Measurements from ENCODE around the gene B4GALT7. TPM values are rescaled to one million over a fixed set of nuclear protein-coding genes. Genes with fewer than 3 reads are reported as not detected.

Gene B4GALT7, protein sequence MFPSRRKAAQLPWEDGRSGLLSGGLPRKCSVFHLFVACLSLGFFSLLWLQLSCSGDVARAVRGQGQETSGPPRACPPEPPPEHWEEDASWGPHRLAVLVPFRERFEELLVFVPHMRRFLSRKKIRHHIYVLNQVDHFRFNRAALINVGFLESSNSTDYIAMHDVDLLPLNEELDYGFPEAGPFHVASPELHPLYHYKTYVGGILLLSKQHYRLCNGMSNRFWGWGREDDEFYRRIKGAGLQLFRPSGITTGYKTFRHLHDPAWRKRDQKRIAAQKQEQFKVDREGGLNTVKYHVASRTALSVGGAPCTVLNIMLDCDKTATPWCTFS
- total RNA-seq = 10 to 100 TPM; 17.2 to 30.4 (median 23.0) TPM

GRCh38 chr5:177599731-177600507 lies at the start of gene B4GALT7:
Gene B4GALT7, plus strand, starts transcription at chr5:177600132. Its CDS starts 79 bp downstream, at chr5:177600211.
- peaks cover 14 to 27% (median 23%) of the 10 kb centered on the region in 4 donors for H3K36me3 ChIP-seq
- DNase-seq = peak; percentile 87 to 98
- peak; percentile 93 to 98 for ATAC-seq (ENCODE audit: low FRiP score in 2 of 2)
- peaks cover 9 to 21% (median 18%) of the 10 kb centered on the region in 4 donors for H3K4me1 ChIP-seq
- H3K27me3 ChIP-seq = no peaks in the 10 kb centered on the region
- H3K9me3 ChIP-seq = no peaks in the 10 kb centered on the region
- H3K4me3 ChIP-seq = peak within 1 kb of the TSS; percentile 86 to 95 (median 93)
- WGBS, 2 donors = 0 to 1% methylated on average over 41 to 65 of the region's 86 CpGs
- H3K27ac ChIP-seq = peak within 1 kb of the TSS; percentile 81 to 91 (median 87)
- TF ChIP-seq CTCF (IDR thresholded peaks at IDR 0.05) = peak in 3 of 6 experiments; percentile 17 to 36 (median 33)
- TF ChIP-seq EP300 (IDR thresholded peaks at IDR 0.05) = no peak
- peak in 3 of 4 donors; percentile 71 to 90 (median 83) for TF ChIP-seq POLR2A (IDR thresholded peaks at IDR 0.05)
- peak in 1 of 2 donors; percentile 54 for TF ChIP-seq POLR2AphosphoS5 (IDR thresholded peaks at IDR 0.05)

DNA sequence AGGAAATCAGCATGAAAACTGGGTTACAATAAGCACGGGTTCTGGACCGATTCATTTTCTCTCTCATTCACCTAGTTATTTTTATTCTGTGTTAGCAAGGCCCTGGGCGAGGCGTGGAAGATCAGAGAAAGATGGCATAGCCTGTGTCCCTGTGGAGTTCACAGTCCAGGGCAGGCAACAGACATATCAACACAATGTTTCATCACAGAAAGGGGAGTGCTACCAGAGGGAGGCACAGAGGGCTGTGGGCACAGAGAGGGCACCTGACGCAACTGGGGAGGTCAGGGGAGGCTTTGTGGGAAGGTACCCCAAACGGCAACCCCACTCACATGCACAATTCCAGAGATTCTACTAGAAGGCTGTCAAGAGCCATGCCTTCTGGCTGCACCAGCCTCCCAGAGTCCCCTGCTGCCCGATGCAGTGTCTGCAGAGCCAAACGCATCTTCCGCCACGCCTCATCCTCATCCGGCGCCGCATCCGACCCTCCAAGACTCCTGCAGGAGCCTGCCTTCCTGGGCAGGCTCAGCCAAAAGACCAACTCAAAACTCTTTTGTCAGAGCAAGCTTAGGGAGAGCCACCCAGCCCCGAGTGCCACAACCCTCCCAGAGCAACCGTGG lies 47.0 kb upstream of the B4GALT7 start:
- DNase-seq (no peak), ATAC-seq (ENCODE audit: low FRiP score in 2 of 2) (no peak)
- Histone ChIP-seq H3K4me1 (peaks cover 23 to 39% (median 30%) of the 10 kb centered on the region in 4 donors), H3K27me3 (no peaks in the 10 kb centered on the region), H3K27ac (peak overlapping the region in 3 of 4 donors; percentile 75 to 88 (median 79)), H3K9me3 (no peaks in the 10 kb centered on the region), H3K4me3 (peak overlapping the region; percentile 76 to 100 (median 98)), H3K36me3 (peaks cover 0 to 17% (median 2%) of the 10 kb centered on the region in 4 donors)
- no peak for TF ChIP-seq EP300 (IDR thresholded peaks at IDR 0.05)
- TF ChIP-seq POLR2AphosphoS5 (IDR thresholded peaks at IDR 0.05) = no peak
- no peak for TF ChIP-seq CTCF (IDR thresholded peaks at IDR 0.05)
- no peak for TF ChIP-seq POLR2A (IDR thresholded peaks at IDR 0.05)
- 54 to 76% methylated on average over 9 to 16 of the region's 16 CpGs for WGBS, 2 donors

DNA sequence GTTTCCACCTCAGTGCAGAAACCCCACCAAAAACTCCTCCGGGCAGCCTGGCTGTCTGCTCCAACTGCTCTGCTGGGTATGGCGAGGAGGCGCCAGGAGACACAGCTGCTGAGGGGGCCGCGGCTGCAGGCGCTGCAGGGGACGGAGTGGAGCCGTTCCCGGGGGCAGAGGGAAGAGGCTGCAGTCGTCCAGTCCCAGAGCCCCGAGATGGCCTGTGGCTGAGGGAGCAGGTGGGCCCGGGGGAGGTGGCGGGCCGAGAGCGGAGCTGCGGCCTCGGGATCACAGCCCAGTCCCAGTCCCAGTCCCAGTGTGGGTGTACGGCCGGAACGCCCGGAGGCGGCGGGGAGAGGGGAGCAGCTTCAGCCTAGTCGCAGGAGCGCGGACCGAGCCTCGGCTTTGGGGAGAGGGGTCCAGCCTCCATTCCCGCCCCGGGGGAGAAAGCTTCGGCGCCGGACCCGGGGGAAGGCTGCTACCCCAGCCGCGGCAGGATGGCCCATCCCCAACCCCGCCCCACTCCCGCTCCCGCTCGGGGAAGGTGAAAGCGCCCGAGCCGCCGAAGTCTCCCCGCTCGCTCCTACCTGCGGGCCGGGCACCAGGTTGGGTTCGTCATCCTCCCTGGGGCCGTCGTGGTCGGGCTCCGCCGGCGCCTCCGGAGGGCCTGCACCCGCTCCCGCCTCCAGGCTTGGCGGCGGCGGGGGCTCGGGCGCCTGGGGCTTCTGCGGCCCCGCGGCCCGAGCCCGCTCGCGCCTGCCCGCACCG lies 46.1 kb upstream of the B4GALT7 start:
- H3K4me1 ChIP-seq = peaks cover 14 to 31% (median 24%) of the 10 kb centered on the region in 4 donors
- DNase-seq = peak in 1 of 2 donors; percentile 24
- TF ChIP-seq EP300 (IDR thresholded peaks at IDR 0.05) (no peak), POLR2A (IDR thresholded peaks at IDR 0.05) (no peak), CTCF (IDR thresholded peaks at IDR 0.05) (no peak), POLR2AphosphoS5 (IDR thresholded peaks at IDR 0.05) (no peak)
- 0% methylated on average over 2 to 23 of the region's 72 CpGs for WGBS, 2 donors
- no peaks in the 10 kb centered on the region for H3K27me3 ChIP-seq
- H3K27ac ChIP-seq = peak overlapping the region; percentile 75 to 90 (median 84)
- peak; percentile 44 to 47 for ATAC-seq (ENCODE audit: low FRiP score in 2 of 2)
- no peaks in the 10 kb centered on the region for H3K9me3 ChIP-seq
- peaks cover 0 to 17% (median 2%) of the 10 kb centered on the region in 4 donors for H3K36me3 ChIP-seq
- H3K4me3 ChIP-seq = peak overlapping the region; percentile 76 to 100 (median 98)

GRCh38 chr5:177554474-177555111 lies 45.3 kb upstream of the B4GALT7 start, which contains the start of gene FAM193B:
Gene FAM193B, minus strand, starts transcription at chr5:177554563. Its CDS starts 105 bp downstream, at chr5:177554458.
- Histone ChIP-seq H3K27me3 (no peaks in the 10 kb centered on the region), H3K4me1 (peaks cover 13 to 31% (median 24%) of the 10 kb centered on the region in 4 donors), H3K4me3 (peak within 1 kb of the TSS; percentile 76 to 100 (median 98)), H3K36me3 (peaks cover 0 to 17% (median 2%) of the 10 kb centered on the region in 4 donors), H3K27ac (peak within 1 kb of the TSS; percentile 75 to 90 (median 84)), H3K9me3 (no peaks in the 10 kb centered on the region)
- DNase-seq (peak; percentile 95 to 99), ATAC-seq (ENCODE audit: low FRiP score in 2 of 2) (peak; percentile 95 to 98)
- TF ChIP-seq POLR2A (IDR thresholded peaks at IDR 0.05) (peak in 1 of 4 donors; percentile 44), CTCF (IDR thresholded peaks at IDR 0.05) (peak in 4 of 6 experiments; percentile 25 to 65 (median 32)), EP300 (IDR thresholded peaks at IDR 0.05) (no peak), POLR2AphosphoS5 (IDR thresholded peaks at IDR 0.05) (peak; percentile 62 to 65)
- WGBS, 2 donors = 15 to 24% methylated on average over 18 to 31 of the region's 49 CpGs
